K562 (cell line): ENCODE results near the gene BMS1. TPM values are rescaled to one million over a fixed set of nuclear protein-coding genes. Genes with fewer than 3 reads are reported as not detected.
A peak's percentile ranks its signal among the peaks of the same experiment; 100 is the strongest.

ENCODE experiments used
- BACH1 ChIP-seq: fragments of 200-800 bp; sonication (Bioruptor generic); IDR thresholded peaks from 2 replicates; pipeline ENCODE4 v1.6.1; 2016; ENCODE audit warnings: missing genetic modification characterization, missing compliant biosample characterization
- CHCHD3 ChIP-seq: fragments of 250-450 bp; sonication (Bioruptor Pico); IDR thresholded peaks from 2 replicates; pipeline ENCODE4 v2.1.2; 2022; ENCODE audit warnings: mild to moderate bottlenecking
- HMG20B ChIP-seq: fragments of 250-450 bp; sonication (Bioruptor Pico); IDR thresholded peaks from 2 replicates; pipeline ENCODE4 v1.5.0; 2021; ENCODE audit warnings: mild to moderate bottlenecking
- MYC ChIP-seq, 2 experiments: fragments of 250-450 bp in 1 of 2; sonication (Bioruptor Pico) in 1 of 2; IDR thresholded peaks; 2 replicates each; pipeline versions ENCODE4 v1.5.1 to v1.6.1; 2012 to 2021; ENCODE audit warnings: low read depth in 2 of 2, borderline replicate concordance in 1 of 2, improper control_type of control experiment in 1 of 2, low read length in 1 of 2, mild to moderate bottlenecking in 1 of 2, moderate library complexity in 1 of 2
- NONO ChIP-seq, 2 experiments: fragments of 200-400 bp in 1 of 2; fragments of 450-650 bp in 1 of 2; formaldehyde crosslinking in 1 of 2; IDR thresholded peaks; 2 replicates each; pipeline ENCODE4 v1.6.1; 2017; ENCODE audit warnings: low read depth in 2 of 2, mild to moderate bottlenecking in 2 of 2, moderate library complexity in 2 of 2, low read length in 1 of 2
- POLR3A ChIP-seq: IDR thresholded peaks from 2 replicates; pipeline ENCODE4 v1.6.1; 2011; ENCODE audit warnings: borderline replicate concordance, mild to moderate bottlenecking, moderate library complexity; ENCODE audit not compliant: insufficient read length, insufficient read depth; ENCODE audit errors: extremely low read depth
- RB1 ChIP-seq: fragments of 450-650 bp; IDR thresholded peaks from 2 replicates; pipeline ENCODE4 v1.6.1; 2017; ENCODE audit warnings: low read depth, mild to moderate bottlenecking
- U2AF2 ChIP-seq: fragments of 200-400 bp; formaldehyde crosslinking; optimal IDR thresholded peaks from 2 replicates; pipeline ENCODE3; 2017; ENCODE audit warnings: low read depth, mild to moderate bottlenecking, low read length
- ZKSCAN1 ChIP-seq: fragments of 150-350 bp; IDR thresholded peaks from 2 replicates; pipeline ENCODE4 v1.6.1; 2016; ENCODE audit warnings: low read depth, low read length
- ZNF124 ChIP-seq: sonication (generic); formaldehyde crosslinking; IDR thresholded peaks from 2 replicates; pipeline ENCODE4 v1.8.1; 2022; ENCODE audit warnings: missing genetic modification reagents
- ZNF253 ChIP-seq: fragments of 250-450 bp; sonication (Bioruptor Pico); conservative IDR thresholded peaks from 2 replicates; pipeline ENCODE4 v1.6.1; 2021; ENCODE audit warnings: mild to moderate bottlenecking
- ZNF707 ChIP-seq: fragments of 250-450 bp; sonication (Bioruptor Pico); conservative IDR thresholded peaks from 2 replicates; pipeline ENCODE4 v1.8.0; 2022; ENCODE audit warnings: inconsistent platforms, mild to moderate bottlenecking, moderate library complexity
- ZNF764 ChIP-seq: fragments of 250-450 bp; sonication (Bioruptor Pico); IDR thresholded peaks from 2 replicates; pipeline ENCODE4 v1.4.0; 2020; ENCODE audit warnings: low read depth, mild to moderate bottlenecking, moderate library complexity
- polyA plus RNA-seq, 8 experiments: library from polyadenylated mRNA; depleted of rRNA in 4 of 8; stranded (reverse) in 5 of 8; unstranded in 3 of 8; fragments of >200 nt; fragmentation: Nextera tagmentation in 2 of 8; fragmentation: Illumina TruSeq in 1 of 8; extraction: Ambion mirVana in 2 of 8; extraction: Trizol in 1 of 8; gene quantifications; 2 replicates each; pipeline versions ENCODE4 v1.2.1 to v1.2.3, GENCODE V29; 2011 to 2014; ENCODE audit warnings: inconsistent platforms in 1 of 8, missing spikeins in 1 of 8
- total RNA-seq, 7 experiments: library from RNA; depleted of rRNA in 6 of 7; stranded (reverse); fragments of >200 nt in 6 of 7; fragmentation: Illumina TruSeq in 2 of 7; extraction: Trizol in 2 of 7; gene quantifications; 2 replicates each; pipeline versions ENCODE4 v1.2.1 to v1.2.3, GENCODE V29; 2011 to 2021; ENCODE audit warnings: low replicate concordance in 1 of 7
- TF ChIP-seq, protein P1 (sequence below), 2 experiments: fragments of 450-650 bp; formaldehyde crosslinking in 1 of 2; IDR thresholded peaks; 2 replicates each; pipeline versions ENCODE4 v1.4.0 to v1.6.1; 2014 to 2020; ENCODE audit warnings: mild to moderate bottlenecking in 2 of 2, borderline replicate concordance in 1 of 2, low read depth in 1 of 2
- TF ChIP-seq, protein P2 (sequence below): sonication (generic); formaldehyde crosslinking; IDR thresholded peaks from 2 replicates; pipeline ENCODE4 v1.9.0; 2022; ENCODE audit warnings: mild to moderate bottlenecking, missing genetic modification reagents
- TF ChIP-seq, protein P3 (sequence below): sonication (generic); formaldehyde crosslinking; IDR thresholded peaks from 2 replicates; pipeline ENCODE4 v1.8.0; 2022; ENCODE audit warnings: mild to moderate bottlenecking, missing genetic modification reagents

The BMS1 gene
- total and polyA plus RNA-seq, 9 of the 15 experiments (the other 6 are each of a cell fraction or from before 2014, with no cell fraction given), result 11.1 to 46.9 (median 32.7) TPM

DNA sequence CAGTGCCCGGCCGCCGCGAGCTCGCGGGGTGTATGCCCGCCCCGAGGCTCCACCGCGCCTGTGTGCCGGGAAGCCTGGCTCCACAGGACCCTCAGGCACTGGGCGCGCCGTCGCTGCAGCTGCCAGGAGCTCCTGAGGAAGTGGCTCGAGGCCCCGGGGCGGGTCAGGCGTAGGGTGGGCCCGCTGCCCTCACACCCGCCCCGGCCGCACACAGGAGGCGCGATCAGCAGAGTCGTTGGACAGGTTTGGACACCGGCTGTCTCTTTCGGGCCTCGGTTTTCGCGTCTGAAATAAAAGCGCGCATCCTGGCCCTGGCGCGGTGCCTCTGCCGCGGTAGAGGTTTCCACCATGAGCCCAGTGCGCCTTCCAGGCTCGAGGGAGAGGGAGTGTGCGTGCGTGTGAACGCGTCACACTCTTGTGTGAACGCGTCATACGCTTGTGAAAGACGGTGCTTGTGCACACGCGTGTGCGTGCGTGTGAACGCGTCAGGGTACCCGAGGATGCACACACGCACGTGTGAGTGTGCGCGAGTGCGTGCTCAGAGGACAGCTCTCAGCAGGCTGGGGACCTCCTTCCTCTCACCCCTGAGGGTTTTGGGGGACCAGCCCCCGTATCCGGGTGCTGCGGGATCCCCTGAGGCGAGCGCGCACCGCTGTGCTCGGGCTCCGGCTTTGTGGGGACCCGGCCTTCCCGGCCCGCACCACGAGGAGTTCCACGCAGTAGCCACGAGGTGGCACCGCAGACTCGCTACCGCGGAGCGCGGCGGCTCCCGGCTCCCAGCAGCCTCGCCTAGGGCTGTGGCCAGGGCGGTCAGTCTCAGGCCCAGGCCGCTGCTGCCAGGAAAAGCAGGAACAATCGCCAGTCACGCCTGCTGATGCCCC is 83.8 kb downstream of the BMS1 start (continued):
- TF ChIP-seq ZNF253 (no peak), ZKSCAN1 (no peak), HMG20B (CRISPR knock-in tag) (no peak), ZNF764 (no peak), ZNF707 (no peak), CHCHD3 (no peak), U2AF2 (no peak), ZNF124 (CRISPR knock-in tag) (no peak), POLR3A (no peak), RB1 (peak; percentile 69), MYC (IDR thresholded peaks at IDR 0.05; ENCODE audit: low read depth, low read length) (0 out of 2 replicates have a peak, but pooled peaks have one; percentile 26), MYC (CRISPR knock-in tag; IDR thresholded peaks at IDR 0.05; ENCODE audit: borderline replicate concordance, low read depth) (no peak), NONO (IDR thresholded peaks at IDR 0.05; ENCODE audit: low read depth in 2 of 2, low read length in 1 of 2) (0 out of 4 replicates have a peak, but pooled peaks of 1 of the 2 experiments have one; percentile 21), BACH1 (no peak)
- TF ChIP-seq, protein P1, sequence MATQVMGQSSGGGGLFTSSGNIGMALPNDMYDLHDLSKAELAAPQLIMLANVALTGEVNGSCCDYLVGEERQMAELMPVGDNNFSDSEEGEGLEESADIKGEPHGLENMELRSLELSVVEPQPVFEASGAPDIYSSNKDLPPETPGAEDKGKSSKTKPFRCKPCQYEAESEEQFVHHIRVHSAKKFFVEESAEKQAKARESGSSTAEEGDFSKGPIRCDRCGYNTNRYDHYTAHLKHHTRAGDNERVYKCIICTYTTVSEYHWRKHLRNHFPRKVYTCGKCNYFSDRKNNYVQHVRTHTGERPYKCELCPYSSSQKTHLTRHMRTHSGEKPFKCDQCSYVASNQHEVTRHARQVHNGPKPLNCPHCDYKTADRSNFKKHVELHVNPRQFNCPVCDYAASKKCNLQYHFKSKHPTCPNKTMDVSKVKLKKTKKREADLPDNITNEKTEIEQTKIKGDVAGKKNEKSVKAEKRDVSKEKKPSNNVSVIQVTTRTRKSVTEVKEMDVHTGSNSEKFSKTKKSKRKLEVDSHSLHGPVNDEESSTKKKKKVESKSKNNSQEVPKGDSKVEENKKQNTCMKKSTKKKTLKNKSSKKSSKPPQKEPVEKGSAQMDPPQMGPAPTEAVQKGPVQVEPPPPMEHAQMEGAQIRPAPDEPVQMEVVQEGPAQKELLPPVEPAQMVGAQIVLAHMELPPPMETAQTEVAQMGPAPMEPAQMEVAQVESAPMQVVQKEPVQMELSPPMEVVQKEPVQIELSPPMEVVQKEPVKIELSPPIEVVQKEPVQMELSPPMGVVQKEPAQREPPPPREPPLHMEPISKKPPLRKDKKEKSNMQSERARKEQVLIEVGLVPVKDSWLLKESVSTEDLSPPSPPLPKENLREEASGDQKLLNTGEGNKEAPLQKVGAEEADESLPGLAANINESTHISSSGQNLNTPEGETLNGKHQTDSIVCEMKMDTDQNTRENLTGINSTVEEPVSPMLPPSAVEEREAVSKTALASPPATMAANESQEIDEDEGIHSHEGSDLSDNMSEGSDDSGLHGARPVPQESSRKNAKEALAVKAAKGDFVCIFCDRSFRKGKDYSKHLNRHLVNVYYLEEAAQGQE (IDR thresholded peaks at IDR 0.05; ENCODE audit: borderline replicate concordance), result peak; percentile 84
- TF ChIP-seq, protein P1 (CRISPR knock-in tag; IDR thresholded peaks at IDR 0.05; ENCODE audit: low read depth), result no peak
- TF ChIP-seq, protein P2, sequence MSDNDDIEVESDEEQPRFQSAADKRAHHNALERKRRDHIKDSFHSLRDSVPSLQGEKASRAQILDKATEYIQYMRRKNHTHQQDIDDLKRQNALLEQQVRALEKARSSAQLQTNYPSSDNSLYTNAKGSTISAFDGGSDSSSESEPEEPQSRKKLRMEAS (CRISPR knock-in tag), result peak; percentile 36
- TF ChIP-seq, protein P3, sequence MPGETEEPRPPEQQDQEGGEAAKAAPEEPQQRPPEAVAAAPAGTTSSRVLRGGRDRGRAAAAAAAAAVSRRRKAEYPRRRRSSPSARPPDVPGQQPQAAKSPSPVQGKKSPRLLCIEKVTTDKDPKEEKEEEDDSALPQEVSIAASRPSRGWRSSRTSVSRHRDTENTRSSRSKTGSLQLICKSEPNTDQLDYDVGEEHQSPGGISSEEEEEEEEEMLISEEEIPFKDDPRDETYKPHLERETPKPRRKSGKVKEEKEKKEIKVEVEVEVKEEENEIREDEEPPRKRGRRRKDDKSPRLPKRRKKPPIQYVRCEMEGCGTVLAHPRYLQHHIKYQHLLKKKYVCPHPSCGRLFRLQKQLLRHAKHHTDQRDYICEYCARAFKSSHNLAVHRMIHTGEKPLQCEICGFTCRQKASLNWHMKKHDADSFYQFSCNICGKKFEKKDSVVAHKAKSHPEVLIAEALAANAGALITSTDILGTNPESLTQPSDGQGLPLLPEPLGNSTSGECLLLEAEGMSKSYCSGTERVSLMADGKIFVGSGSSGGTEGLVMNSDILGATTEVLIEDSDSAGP (CRISPR knock-in tag), result no peak
